ENCODE data around the gene COL4A2.
A peak's percentile ranks its signal among the peaks of the same experiment; 100 is the strongest.

The COL4A2 gene

GRCh38 chr13:110476220-110476617 is 169.1 kb downstream of the COL4A2 start:
- H3K27ac ChIP-seq, result no peak overlapping the region
- ChIA-PET POLR2A (ENCODE audit: low non-redundant PET) (no interaction called here), CTCF (no interaction called here)
- TF ChIP-seq CTCF (conservative IDR thresholded peaks at IDR 0.05; ENCODE audit: low read depth), result no peak
- no peak for DNase-seq (ENCODE audit: low spot score)

GRCh38 chr13:110477706-110478245 is 170.7 kb downstream of the COL4A2 start:
- ChIA-PET CTCF (interaction anchor here (0.6 kb wide), 1 partner anchor 47 kb away, joined by 3 read pairs; no protein-coding TSS in a partner anchor), POLR2A (ENCODE audit: low non-redundant PET) (no interaction called here)
- no peak for DNase-seq (ENCODE audit: low spot score)
- H3K27ac ChIP-seq, result no peak overlapping the region
- TF ChIP-seq CTCF (conservative IDR thresholded peaks at IDR 0.05; ENCODE audit: low read depth), result no peak

GRCh38 chr13:110478405-110479214 is 171.5 kb downstream of the COL4A2 start:
- DNase-seq (ENCODE audit: low spot score), result no peak
- H3K27ac ChIP-seq, result peak overlapping the region; percentile 19
- POLR2A ChIA-PET (ENCODE audit: low non-redundant PET), result no interaction called here
- no peak for TF ChIP-seq CTCF (conservative IDR thresholded peaks at IDR 0.05; ENCODE audit: low read depth)
- CTCF ChIA-PET, result no interaction called here

GRCh38 chr13:110479215-110479545 is 172.1 kb downstream of the COL4A2 start:
- POLR2A ChIA-PET (ENCODE audit: low non-redundant PET), result no interaction called here
- H3K27ac ChIP-seq, result peak overlapping the region; percentile 19
- TF ChIP-seq CTCF (conservative IDR thresholded peaks at IDR 0.05; ENCODE audit: low read depth), result no peak
- DNase-seq (ENCODE audit: low spot score), result no peak
- CTCF ChIA-PET, result no interaction called here

GRCh38 chr13:110479648-110480047 is 172.6 kb downstream of the COL4A2 start:
- ChIA-PET CTCF (no interaction called here), POLR2A (ENCODE audit: low non-redundant PET) (no interaction called here)
- no peak overlapping the region; the same call in 1 of the 2 replicates for H3K27ac ChIP-seq
- DNase-seq (ENCODE audit: low spot score), result no peak
- TF ChIP-seq CTCF (conservative IDR thresholded peaks at IDR 0.05; ENCODE audit: low read depth), result no peak

- DNase-seq (ENCODE audit: low spot score), result no peak
- ChIA-PET CTCF (no interaction called here), POLR2A (ENCODE audit: low non-redundant PET) (no interaction called here)
- no peak overlapping the region for H3K27ac ChIP-seq
- TF ChIP-seq CTCF (conservative IDR thresholded peaks at IDR 0.05; ENCODE audit: low read depth), result no peak
Observed at GRCh38 chr13:110480161-110480560, 173.1 kb downstream of the COL4A2 start.

Measured in RWPE1 (cell line).